Nephron (organoid): ENCODE measurements around the gene HPS1.

Experiments used
- H3K27ac Mint-ChIP-seq, 3 experiments: 2 replicates each; pipeline ENCODE4 v1.8.0; 2020; ENCODE audit warnings: mixed read lengths in 3 of 3, mild to moderate bottlenecking in 2 of 3, moderate library complexity in 1 of 3
- H3K27me3 Mint-ChIP-seq: 2 replicates; pipeline ENCODE4 v1.8.0; 2021; ENCODE audit warnings: low read depth, mild to moderate bottlenecking, moderate library complexity, mixed read lengths
- H3K36me3 Mint-ChIP-seq: 2 replicates; pipeline ENCODE4 v1.8.0; 2020; ENCODE audit warnings: low read depth, mixed read lengths
- H3K4me1 Mint-ChIP-seq: 2 replicates; pipeline ENCODE4 v1.8.0; 2020; ENCODE audit warnings: mixed read lengths
- H3K4me3 Mint-ChIP-seq, 3 experiments: 2 replicates each; pipeline ENCODE4 v1.8.0; 2020; ENCODE audit warnings: mild to moderate bottlenecking in 3 of 3, mixed read lengths in 3 of 3, moderate library complexity in 2 of 3
- H3K9me3 Mint-ChIP-seq: 2 replicates; pipeline ENCODE4 v1.8.0; 2020; ENCODE audit warnings: mixed read lengths
- TF ChIP-seq, protein P1 (sequence below), 3 experiments: fragments of 200-600 bp; sonication (generic); IDR thresholded peaks; one replicate each; pipeline ENCODE4 v1.5.0; 2021; ENCODE audit warnings: antibody characterized with exemption in 3 of 3; ENCODE audit not compliant: unreplicated experiment in 3 of 3

Gene HPS1

DNA sequence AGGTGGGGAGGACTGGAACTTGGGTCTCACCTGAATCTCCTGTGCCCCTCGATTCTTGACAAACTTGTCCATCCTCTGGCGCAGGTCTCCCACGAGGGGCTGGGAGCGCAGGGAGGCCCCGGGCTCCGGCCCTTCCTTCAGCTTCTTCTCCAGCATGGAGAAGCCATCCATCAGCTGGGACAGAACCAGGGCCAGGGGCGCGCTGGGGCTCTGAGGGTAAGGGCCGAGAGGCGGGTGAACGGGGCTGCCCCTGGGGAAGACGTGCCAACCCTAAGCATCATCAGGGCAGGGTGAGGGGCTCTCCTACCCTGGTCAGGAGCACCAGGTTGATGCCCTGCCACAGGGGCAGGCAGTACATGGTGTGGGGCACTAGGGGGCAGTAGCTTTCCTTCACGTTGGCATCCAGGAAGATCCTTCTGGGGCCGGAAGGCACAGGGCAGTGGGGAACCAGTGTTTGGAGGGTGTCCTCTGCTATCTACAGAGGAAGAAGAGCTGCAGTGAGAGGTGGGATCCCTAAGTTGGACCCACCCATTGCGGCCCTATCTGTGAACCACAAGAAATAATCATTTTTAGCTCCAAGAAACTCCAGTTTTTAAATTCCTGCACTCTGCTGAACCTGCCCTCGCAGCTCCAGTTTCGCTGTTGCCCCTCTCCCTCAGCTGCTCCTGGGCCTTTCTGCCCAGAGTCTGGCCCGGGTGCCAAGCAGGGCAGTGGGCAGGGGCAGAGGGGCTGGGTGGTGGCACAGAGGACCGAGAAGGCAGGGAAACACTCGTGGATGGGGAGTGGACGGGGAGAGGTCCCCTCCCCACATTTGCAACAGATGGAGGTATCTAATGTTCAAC lies 21.0 kb downstream of the HPS1 start:
- Mint-ChIP-seq H3K4me3 (no peak overlapping the region), H3K27me3 (no peaks in the 10 kb centered on the region), H3K36me3 (peaks cover 14% of the 10 kb centered on the region), H3K4me1 (no peaks in the 10 kb centered on the region), H3K9me3 (peaks cover 2% of the 10 kb centered on the region), H3K27ac (no peak overlapping the region)
- TF ChIP-seq, protein P1, sequence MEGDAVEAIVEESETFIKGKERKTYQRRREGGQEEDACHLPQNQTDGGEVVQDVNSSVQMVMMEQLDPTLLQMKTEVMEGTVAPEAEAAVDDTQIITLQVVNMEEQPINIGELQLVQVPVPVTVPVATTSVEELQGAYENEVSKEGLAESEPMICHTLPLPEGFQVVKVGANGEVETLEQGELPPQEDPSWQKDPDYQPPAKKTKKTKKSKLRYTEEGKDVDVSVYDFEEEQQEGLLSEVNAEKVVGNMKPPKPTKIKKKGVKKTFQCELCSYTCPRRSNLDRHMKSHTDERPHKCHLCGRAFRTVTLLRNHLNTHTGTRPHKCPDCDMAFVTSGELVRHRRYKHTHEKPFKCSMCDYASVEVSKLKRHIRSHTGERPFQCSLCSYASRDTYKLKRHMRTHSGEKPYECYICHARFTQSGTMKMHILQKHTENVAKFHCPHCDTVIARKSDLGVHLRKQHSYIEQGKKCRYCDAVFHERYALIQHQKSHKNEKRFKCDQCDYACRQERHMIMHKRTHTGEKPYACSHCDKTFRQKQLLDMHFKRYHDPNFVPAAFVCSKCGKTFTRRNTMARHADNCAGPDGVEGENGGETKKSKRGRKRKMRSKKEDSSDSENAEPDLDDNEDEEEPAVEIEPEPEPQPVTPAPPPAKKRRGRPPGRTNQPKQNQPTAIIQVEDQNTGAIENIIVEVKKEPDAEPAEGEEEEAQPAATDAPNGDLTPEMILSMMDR (IDR thresholded peaks at IDR 0.05; ENCODE audit: unreplicated experiment in 3 of 3), result peak; percentile 32 to 47 (median 36)

DNA sequence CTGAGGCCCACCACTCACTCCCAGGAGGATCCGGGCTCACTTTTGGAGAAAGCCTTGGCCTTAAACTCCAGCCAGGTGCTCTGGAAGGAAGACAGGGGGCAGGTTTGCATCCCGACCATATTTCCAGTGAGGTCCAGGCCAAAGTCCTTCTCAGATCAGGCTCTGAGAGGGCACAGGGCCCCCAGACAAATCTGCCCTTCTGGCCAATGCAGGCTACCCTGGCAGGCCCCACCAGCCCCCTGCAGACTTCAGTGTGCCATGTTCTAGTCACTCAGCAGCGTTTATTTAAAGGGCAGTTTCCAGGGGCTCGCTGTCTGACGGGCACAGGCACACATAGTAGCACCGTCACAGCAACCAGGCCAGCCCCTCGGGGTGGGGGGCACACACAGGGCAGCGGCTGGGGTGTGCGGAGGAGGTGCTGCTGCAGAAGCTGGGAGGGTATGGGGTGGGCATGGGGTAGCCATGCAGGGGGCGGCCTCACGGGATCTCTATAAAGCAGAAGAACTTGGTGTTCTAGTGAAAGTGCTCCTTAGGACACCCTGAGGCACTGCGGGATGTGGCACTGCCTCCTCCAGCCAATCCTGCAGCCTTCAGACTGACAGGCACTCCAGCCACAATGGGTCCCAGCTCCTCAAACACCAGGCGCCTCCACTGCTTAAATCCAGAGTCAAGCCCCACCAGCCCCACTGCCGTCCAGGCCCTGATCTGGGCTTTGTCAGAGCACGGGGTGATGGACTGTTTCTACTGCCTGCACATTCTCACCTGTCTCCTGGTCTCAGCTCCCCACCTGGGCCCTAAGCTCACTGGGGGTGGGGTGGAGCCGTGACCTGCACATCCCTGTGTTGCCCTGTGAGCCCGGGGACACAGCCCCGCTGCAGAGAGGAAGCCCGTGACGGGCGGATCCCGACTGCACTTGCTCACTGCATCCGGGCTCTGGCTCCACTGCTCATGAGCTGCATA lies 22.2 kb downstream of the HPS1 start:
- Mint-ChIP-seq H3K9me3 (no peaks in the 10 kb centered on the region), H3K27ac (no peak overlapping the region), H3K36me3 (peaks cover 8% of the 10 kb centered on the region), H3K4me3 (no peak overlapping the region), H3K4me1 (no peaks in the 10 kb centered on the region), H3K27me3 (no peaks in the 10 kb centered on the region)
- TF ChIP-seq, protein P1 (IDR thresholded peaks at IDR 0.05; ENCODE audit: unreplicated experiment in 3 of 3), result no peak

DNA sequence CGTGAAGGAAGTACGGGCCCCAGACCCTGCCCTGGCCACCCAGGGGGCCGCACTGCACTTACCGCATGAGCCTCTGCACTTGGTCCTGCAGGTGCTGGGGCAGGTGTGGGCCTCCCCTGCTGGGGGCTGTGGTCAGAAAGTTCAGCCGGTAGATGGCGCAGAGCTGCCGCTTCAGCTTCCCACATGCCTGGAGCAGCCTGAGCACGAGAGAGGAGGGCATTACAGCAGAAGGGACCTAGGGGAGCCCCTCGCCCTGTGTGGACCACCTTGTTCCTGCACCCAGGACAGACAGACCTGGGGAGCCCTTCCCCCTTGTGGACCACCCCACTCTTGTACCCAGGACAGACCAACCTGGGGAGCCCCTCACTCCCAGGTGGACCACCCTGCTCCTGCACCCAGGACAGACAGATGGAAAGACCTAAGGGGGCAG lies 23.0 kb downstream of the HPS1 start:
- no peak overlapping the region for H3K27ac Mint-ChIP-seq
- H3K4me1 Mint-ChIP-seq, result no peaks in the 10 kb centered on the region
- peaks cover 15% of the 10 kb centered on the region for H3K36me3 Mint-ChIP-seq
- TF ChIP-seq, protein P1 (IDR thresholded peaks at IDR 0.05; ENCODE audit: unreplicated experiment in 3 of 3), result peak; percentile 20 to 48 (median 24)
- H3K4me3 Mint-ChIP-seq, result no peak overlapping the region
- no peaks in the 10 kb centered on the region for H3K9me3 Mint-ChIP-seq
- H3K27me3 Mint-ChIP-seq, result no peaks in the 10 kb centered on the region

DNA sequence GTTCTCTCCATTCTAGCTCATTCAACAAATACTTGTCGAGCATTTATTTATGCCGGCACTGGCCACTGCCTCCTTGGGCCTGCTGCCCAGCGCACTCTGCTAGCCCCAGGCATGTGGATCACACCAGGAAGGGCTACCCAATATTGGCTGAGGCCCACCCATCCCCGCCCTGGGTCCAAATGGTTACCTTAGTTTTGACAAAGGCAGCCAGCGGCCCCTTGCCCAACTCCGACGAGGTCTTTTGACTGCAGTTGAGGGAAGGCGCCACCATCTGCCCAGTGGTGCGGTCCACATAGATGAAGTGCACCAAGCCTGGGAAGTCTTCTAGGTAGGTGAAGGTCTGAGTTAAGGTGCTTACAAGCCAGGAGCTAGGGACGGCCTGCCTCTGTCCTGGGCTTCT lies 24.6 kb downstream of the HPS1 start:
- Mint-ChIP-seq H3K4me3 (no peak overlapping the region), H3K27me3 (no peaks in the 10 kb centered on the region), H3K9me3 (no peaks in the 10 kb centered on the region), H3K36me3 (peaks cover 10% of the 10 kb centered on the region), H3K27ac (no peak overlapping the region), H3K4me1 (no peaks in the 10 kb centered on the region)
- TF ChIP-seq, protein P1 (IDR thresholded peaks at IDR 0.05; ENCODE audit: unreplicated experiment in 3 of 3), result no peak

DNA sequence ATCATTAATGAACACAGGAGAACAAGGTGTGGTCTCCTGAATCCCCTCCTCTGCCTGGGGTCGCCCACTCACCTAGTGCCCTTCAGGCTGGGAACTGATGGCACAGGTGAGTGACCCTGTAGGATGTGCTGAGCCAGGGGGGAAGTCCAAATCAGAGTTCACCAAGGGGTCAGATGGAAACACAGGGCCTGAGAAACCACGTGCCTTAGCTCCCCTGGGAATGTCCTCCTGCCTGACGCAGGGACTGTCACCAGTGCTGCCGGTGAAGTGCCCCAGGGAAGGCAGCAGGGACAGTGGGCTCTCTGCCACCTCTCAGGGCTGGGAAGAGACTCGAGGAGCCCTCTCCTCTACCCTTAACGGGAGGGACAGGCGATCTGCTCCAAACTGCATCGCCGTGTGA lies 25.9 kb downstream of the HPS1 start:
- Mint-ChIP-seq H3K9me3 (no peaks in the 10 kb centered on the region), H3K36me3 (peaks cover 10% of the 10 kb centered on the region), H3K4me1 (peaks cover 3% of the 10 kb centered on the region), H3K27ac (no peak overlapping the region), H3K27me3 (no peaks in the 10 kb centered on the region), H3K4me3 (no peak overlapping the region)
- TF ChIP-seq, protein P1 (IDR thresholded peaks at IDR 0.05; ENCODE audit: unreplicated experiment in 3 of 3), result no peak
